GM15510 (cell line): ENCODE results near the gene ASF1A.

Source experiments
- POLR2A ChIP-seq: IDR thresholded peaks from 3 replicates; pipeline ENCODE4 v1.6.1; 2011; ENCODE audit warnings: borderline replicate concordance; ENCODE audit not compliant: insufficient read length; ENCODE audit errors: extremely low read depth

Gene ASF1A

DNA sequence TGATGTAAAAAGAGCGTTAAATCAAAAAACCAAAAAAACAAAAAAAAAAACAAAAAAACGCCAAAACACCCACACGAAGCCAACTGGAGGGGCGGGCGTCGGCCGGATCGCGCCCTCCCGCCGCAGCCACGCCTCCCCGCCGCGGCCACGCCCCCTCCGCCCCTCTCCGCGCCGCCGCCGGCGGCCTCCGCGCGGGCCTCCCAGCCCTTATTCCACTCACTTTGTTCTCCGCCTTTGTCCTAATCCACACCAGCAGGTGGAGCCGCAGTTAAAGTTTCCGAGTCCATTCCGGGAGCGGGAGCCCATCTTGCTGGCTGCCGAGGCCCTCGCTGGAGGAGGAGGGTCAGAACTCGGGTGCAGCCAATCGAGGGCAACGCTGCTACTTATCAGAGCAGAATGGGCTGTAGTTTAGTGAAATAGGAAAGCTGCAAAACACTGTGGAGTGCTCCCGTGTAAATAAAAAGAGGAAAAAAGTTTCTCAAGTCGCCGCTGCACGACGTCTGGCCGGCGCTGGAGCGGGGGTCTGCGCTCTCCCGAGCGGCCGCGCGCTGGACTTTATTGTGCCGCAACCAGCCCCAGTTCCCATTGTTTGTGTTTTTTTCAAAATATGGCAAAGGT lies at the start of gene ASF1A:
ASF1A (plus strand) TSS at position 346 of the 618 bp plus-strand sequence; CDS start at position 608, 262 bp downstream.
- TF ChIP-seq POLR2A: peak; percentile 60

GRCh38 chr6:118844915-118845314 lies 49.0 kb upstream of the ASF1A start:
- no peak for TF ChIP-seq POLR2A

DNA sequence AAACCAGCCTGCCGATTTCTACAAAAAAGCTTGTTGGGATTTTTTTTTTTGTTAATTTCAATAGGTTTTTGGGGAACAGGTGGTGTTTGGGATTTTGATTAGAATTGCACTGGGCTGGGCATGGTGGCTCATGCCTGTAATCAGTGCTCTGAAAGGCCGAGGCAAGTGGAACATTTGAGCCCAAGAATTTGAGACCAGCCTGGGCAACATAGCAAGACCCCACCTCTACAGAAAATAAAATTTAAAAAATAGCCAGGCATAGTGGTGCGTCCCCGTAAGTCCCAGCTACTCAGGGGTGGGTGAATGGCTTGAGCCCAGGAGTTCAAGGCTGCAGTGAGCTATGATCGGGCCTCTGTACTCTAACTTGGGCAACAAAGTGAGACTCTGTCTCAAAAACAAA lies 40.5 kb upstream of the ASF1A start:
- TF ChIP-seq POLR2A: no peak

DNA sequence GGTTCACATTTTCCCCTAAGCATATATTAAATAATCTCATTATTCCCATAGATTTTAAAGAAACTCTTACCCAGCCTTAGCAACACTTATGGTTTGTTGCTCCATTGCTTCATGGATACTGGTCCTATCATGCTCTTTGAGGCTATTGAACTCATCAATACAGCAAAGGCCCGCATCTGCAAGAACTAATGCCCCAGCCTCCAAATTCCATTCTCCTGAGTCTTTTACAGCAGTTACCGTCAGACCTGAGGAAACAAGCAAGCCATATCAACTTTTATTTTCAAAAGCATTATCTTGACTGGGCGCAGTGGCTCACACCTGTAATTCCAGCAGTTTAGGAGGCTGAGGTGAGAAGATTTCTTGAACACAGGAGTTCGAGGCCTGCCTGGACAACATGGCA lies 37.7 kb upstream of the ASF1A start:
- TF ChIP-seq POLR2A: no peak

GRCh38 chr6:118859517-118860064 lies 34.4 kb upstream of the ASF1A start:
- TF ChIP-seq POLR2A: no peak

GRCh38 chr6:118860363-118860762 lies 33.6 kb upstream of the ASF1A start:
- no peak for TF ChIP-seq POLR2A

GRCh38 chr6:118860880-118861279 lies 33.1 kb upstream of the ASF1A start:
- no peak for TF ChIP-seq POLR2A

DNA sequence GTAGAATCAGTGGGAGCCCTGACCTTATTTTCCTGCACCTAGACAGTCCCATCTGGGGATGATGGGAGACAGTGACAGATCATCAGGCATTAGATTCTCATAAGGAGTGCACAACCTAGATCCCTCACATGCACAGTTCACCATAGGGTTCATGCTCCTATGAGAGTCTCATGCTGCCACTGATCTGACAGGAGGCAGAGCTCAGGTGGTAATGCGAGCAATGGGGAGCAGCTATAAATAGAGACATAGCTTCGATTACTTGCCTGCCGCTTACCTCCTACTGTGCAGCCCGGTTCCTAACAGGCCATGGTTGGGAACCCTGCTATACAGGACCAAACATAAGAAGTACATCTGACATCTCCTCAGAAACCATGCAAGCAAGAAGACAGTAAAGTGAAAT lies 31.5 kb upstream of the ASF1A start:
- no peak for TF ChIP-seq POLR2A

- no peak for TF ChIP-seq POLR2A
These were observed 29.4 kb upstream of the ASF1A start for GRCh38 chr6:118864341-118865099.

DNA sequence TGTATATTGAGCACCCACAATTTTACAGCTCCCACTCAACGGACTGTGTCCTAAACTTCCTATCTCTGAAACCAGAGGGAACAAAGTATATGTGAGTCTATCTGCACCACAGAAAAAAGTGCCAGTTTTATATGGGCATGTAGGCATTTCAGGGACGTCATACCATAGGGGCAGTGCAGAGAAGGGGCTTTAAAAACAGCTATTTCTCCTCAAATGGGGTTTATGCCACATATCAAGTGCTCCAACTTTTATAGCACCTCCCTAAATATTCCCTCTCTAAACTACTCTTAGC lies 28.9 kb upstream of the ASF1A start:
- TF ChIP-seq POLR2A: no peak

DNA sequence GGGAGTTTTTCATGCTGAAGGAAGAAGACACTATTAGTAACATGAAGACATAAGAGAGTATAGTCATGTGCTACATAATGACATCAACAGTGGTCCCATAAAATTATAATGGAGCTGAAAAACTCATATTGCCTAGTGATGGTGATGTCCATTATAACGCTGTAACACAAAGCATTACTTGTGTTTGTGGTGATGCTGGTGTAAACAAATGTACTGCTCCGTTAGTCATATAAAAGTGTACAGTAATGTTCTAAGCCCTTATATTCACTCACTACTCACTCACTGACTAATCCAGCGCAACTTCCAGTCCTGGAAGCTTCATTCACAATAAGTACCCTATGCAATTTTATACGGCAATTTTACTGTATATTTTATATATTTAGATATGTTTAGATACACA lies 26.8 kb upstream of the ASF1A start:
- no peak for TF ChIP-seq POLR2A

- no peak for TF ChIP-seq POLR2A
These were observed 24.6 kb upstream of the ASF1A start for GRCh38 chr6:118869350-118869749.

DNA sequence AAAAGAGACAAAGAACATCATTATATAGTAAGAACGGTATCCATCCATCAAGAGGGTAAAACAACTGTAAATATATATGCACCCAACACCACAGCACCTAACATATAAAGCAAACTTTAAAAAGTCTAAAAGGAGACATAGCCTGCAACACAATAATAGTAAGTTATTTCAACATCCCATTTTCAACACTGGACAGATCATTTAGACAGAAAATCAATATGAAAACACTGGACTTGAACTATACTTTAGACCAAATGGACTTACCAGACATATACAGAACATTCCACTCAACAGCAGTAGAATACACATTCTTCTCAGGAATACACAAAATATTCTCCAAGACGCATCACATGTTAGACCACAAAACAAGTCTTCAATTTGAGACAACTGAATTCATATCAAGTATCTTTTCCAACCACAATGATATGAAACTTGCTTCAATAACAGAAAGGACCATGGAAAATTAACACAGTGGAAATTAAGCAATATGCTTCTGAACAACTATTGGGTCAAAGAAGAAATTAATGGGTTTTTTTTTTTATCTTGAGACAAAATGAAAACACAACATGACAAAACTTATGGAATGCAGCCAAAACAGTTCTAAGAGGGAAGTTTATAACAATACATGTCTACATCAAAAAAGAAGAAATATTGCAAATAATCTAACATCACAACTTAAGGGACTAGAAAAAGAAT lies 23.9 kb upstream of the ASF1A start:
- TF ChIP-seq POLR2A: no peak

GRCh38 chr6:118871331-118871730 lies 22.6 kb upstream of the ASF1A start:
- no peak for TF ChIP-seq POLR2A

DNA sequence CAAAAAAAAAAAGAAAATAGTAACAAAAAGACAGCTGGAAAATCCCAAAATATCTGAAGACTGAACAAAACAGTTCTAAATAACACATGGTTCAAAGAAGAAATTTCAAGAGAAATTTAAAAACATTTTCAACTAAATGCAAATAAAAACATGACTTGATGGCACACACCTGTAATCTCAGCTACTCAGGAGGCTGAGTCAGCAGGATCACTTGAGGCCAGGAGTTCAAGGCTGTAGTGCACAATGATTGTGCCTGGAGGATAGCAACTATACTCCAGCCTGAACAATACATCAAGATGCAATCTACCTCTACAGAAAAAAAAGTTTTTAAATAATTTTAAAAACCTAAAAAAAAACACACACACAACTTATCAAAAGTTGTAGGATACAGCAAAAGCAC lies 21.6 kb upstream of the ASF1A start:
- no peak for TF ChIP-seq POLR2A
